Naive thymus-derived CD4-positive, alpha-beta T cell (primary cell): ENCODE data around the gene ISG15. TPM values are rescaled to one million over a fixed set of nuclear protein-coding genes. Genes with fewer than 3 reads are reported as not detected.
"Not testable (repeated sequence)": the region's sequence is repeated elsewhere in the genome, so short reads cannot be mapped to it uniquely, and the experiment has no call there.

Experiments
- ATAC-seq: fragments of 150-1000 bp; cut with Tn5 transposase; 2 replicates; pipeline ENCODE4 v1.10.0; 2021; ENCODE audit warnings: mild to moderate bottlenecking, moderate library complexity
- CTCF ChIA-PET: fragments of 350-600 bp; sonication (Branson Sonifier 250); formaldehyde crosslinking; loops from one replicate; lab custom pipeline; 2021; ENCODE audit warnings: antibody characterized with exemption; lab: Charles Lee
- POLR2A ChIA-PET: fragments of 350-600 bp; sonication (Branson Sonifier 250); formaldehyde crosslinking; loops from one replicate; lab custom pipeline; 2021; ENCODE audit warnings: antibody characterized with exemption, inconsistent platforms; lab: Charles Lee
- DNase-seq, 9 donors: peaks; one replicate each; pipeline versions ENCODE4 v3.0.0 to v3.0.0-alpha.2; 2020 to 2022; ENCODE audit warnings: mixed read lengths in 1 of 9
- H3K27ac ChIP-seq: one replicate; pipeline ENCODE4 v1.7.0; 2013; ENCODE audit warnings: mild to moderate bottlenecking, low read depth, low read length, moderate library complexity
- H3K27me3 ChIP-seq, 2 donors: one replicate each; pipeline ENCODE4 v1.7.0; 2013; ENCODE audit warnings: low read length in 2 of 2, mild to moderate bottlenecking in 2 of 2, moderate library complexity in 2 of 2; ENCODE audit not compliant: control insufficient read depth in 2 of 2, insufficient read depth in 2 of 2
- H3K36me3 ChIP-seq, 3 experiments: 1 replicate in 2 of 3; 2 replicates in 1 of 3; pipeline ENCODE4 v1.7.0; 2013; ENCODE audit warnings: low read length in 3 of 3, mild to moderate bottlenecking in 3 of 3, moderate library complexity in 1 of 3; ENCODE audit not compliant: insufficient read depth in 3 of 3, control insufficient read depth in 2 of 3
- H3K4me1 ChIP-seq, 2 donors: one replicate each; pipeline ENCODE4 v1.7.0; 2013; ENCODE audit warnings: low read length in 2 of 2, mild to moderate bottlenecking in 2 of 2, moderate library complexity in 1 of 2; ENCODE audit not compliant: control insufficient read depth in 2 of 2, insufficient read depth in 2 of 2
- H3K4me3 ChIP-seq: 2 replicates; pipeline ENCODE4 v1.7.0; 2013; ENCODE audit warnings: mild to moderate bottlenecking, low read length
- H3K9me3 ChIP-seq, 3 experiments: 1 replicate in 2 of 3; 2 replicates in 1 of 3; pipeline ENCODE4 v1.7.0; 2013; ENCODE audit warnings: low read length in 3 of 3; ENCODE audit not compliant: control insufficient read depth in 2 of 3
- H3K27ac Mint-ChIP-seq, 9 donors: one replicate each; pipeline ENCODE4 v1.8.0; 2020 to 2022; ENCODE audit warnings: mixed read lengths in 9 of 9, mild to moderate bottlenecking in 8 of 9, moderate library complexity in 5 of 9, inconsistent platforms in 2 of 9
- H3K27me3 Mint-ChIP-seq, 5 donors: one replicate each; pipeline ENCODE4 v1.8.0; 2021 to 2022; ENCODE audit warnings: mixed read lengths in 5 of 5, mild to moderate bottlenecking in 1 of 5
- H3K36me3 Mint-ChIP-seq, 5 donors: one replicate each; pipeline ENCODE4 v1.8.0; 2020 to 2022; ENCODE audit warnings: mixed read lengths in 5 of 5, mild to moderate bottlenecking in 3 of 5, inconsistent platforms in 1 of 5
- H3K4me1 Mint-ChIP-seq, 7 donors: one replicate each; pipeline ENCODE4 v1.8.0; 2020 to 2022; ENCODE audit warnings: mixed read lengths in 7 of 7, mild to moderate bottlenecking in 3 of 7, inconsistent platforms in 1 of 7
- H3K4me3 Mint-ChIP-seq, 10 donors: one replicate each; pipeline ENCODE4 v1.8.0; 2020 to 2022; ENCODE audit warnings: mild to moderate bottlenecking in 10 of 10, mixed read lengths in 10 of 10, moderate library complexity in 6 of 10, inconsistent platforms in 2 of 10
- H3K9me3 Mint-ChIP-seq, 11 donors: one replicate each; pipeline ENCODE4 v1.8.0; 2020 to 2022; ENCODE audit warnings: mixed read lengths in 11 of 11, mild to moderate bottlenecking in 4 of 11, inconsistent platforms in 1 of 11, moderate library complexity in 1 of 11
- intact Hi-C, 2 donors: fragments of 100-400 bp; cut with micrococcal nuclease; formaldehyde crosslinking; loops; one replicate each; pipeline ENCODE4 v1.15.1; 2023
- polyA plus RNA-seq, 2 donors: library from polyadenylated mRNA; unstranded; fragments of 300-500 nt; fragmentation: Illumina TruSeq; gene quantifications; one replicate each; pipeline ENCODE4 v1.2.3, GENCODE V29; 2021
- total RNA-seq, 6 experiments: library from RNA in 5 of 6; stranded (reverse) in 5 of 6; gene quantifications; 1 replicate in 5 of 6; 2 replicates in 1 of 6; pipeline ENCODE4 v1.2.3 and lab custom pipeline; 2021 to 2026

The ISG15 gene
- total and polyA plus RNA-seq, 7 experiments from 2014 or later: 17.4 to 227 (median 42.6) TPM

- H3K27ac ChIP-seq: no peak overlapping the region
- Mint-ChIP-seq H3K4me3 (no peak overlapping the region), H3K27me3 (peaks cover 7 to 30% (median 17%) of the 10 kb centered on the region in 5 donors), H3K36me3 (no peaks in the 10 kb centered on the region), H3K27ac (no peak overlapping the region), H3K4me1 (peaks cover 0 to 4% (median 0%) of the 10 kb centered on the region in 7 donors), H3K9me3 (peaks cover 0 to 3% (median 0%) of the 10 kb centered on the region in 11 donors)
- no peaks in the 10 kb centered on the region for H3K27me3 ChIP-seq
- ChIA-PET POLR2A (interaction anchor here (1.2 kb wide), 1 partner anchor 140 kb away, joined by 3 read pairs; no protein-coding TSS in a partner anchor), CTCF (interaction anchor here (0.8 to 4.7 kb wide), 5 partner anchors 9 to 82 kb away, joined by 3 to 38 read pairs (median 6); no protein-coding TSS in a partner anchor)
- no peaks in the 10 kb centered on the region for H3K9me3 ChIP-seq
- no peaks in the 10 kb centered on the region for H3K36me3 ChIP-seq
- ATAC-seq: no peak
- intact Hi-C loops: loop anchor here in 1 of 2 donors (5.0 kb wide), 1 partner anchor 309 kb away; no protein-coding TSS in a partner anchor
- H3K4me1 ChIP-seq: no peaks in the 10 kb centered on the region
- peak in 1 of 9 donors; percentile 4 for DNase-seq
- H3K4me3 ChIP-seq: no peak overlapping the region
Observed at GRCh38 chr1:982765-983436, 30.4 kb upstream of the ISG15 start.

GRCh38 chr1:983798-984475, 29.4 kb upstream of the ISG15 start:
- POLR2A ChIA-PET: no interaction called here

GRCh38 chr1:984476-984814, 28.9 kb upstream of the ISG15 start:
- H3K36me3 ChIP-seq: no peaks in the 10 kb centered on the region
- CTCF ChIA-PET: interaction anchor here (0.6 to 4.7 kb wide), 10 partner anchors 17 to 1039 kb away, joined by 3 to 38 read pairs (median 4); no protein-coding TSS in a partner anchor
- no peaks in the 10 kb centered on the region for H3K27me3 ChIP-seq
- H3K9me3 Mint-ChIP-seq: peaks cover 0 to 7% (median 0%) of the 10 kb centered on the region in 11 donors
- no peak for DNase-seq
- peaks cover 7 to 43% (median 30%) of the 10 kb centered on the region in 5 donors for H3K27me3 Mint-ChIP-seq
- POLR2A ChIA-PET: no interaction called here
- H3K36me3 Mint-ChIP-seq: no peaks in the 10 kb centered on the region
- no peaks in the 10 kb centered on the region for H3K9me3 ChIP-seq
- H3K4me1 ChIP-seq: no peaks in the 10 kb centered on the region
- H3K27ac ChIP-seq: no peak overlapping the region
- no peak overlapping the region for H3K4me3 Mint-ChIP-seq
- intact Hi-C loops: loop anchor here (1.0 to 5.0 kb wide), 5 partner anchors 17 to 308 kb away; no protein-coding TSS in a partner anchor
- peaks cover 0 to 2% (median 0%) of the 10 kb centered on the region in 7 donors for H3K4me1 Mint-ChIP-seq
- no peak for ATAC-seq
- no peak overlapping the region for H3K27ac Mint-ChIP-seq
- H3K4me3 ChIP-seq: no peak overlapping the region

More at GRCh38 chr1:983798-984475, 29.4 kb upstream of the ISG15 start:
- peaks cover 0 to 2% (median 0%) of the 10 kb centered on the region in 7 donors for H3K4me1 Mint-ChIP-seq
- peaks cover 7 to 38% (median 26%) of the 10 kb centered on the region in 5 donors for H3K27me3 Mint-ChIP-seq
- no peak overlapping the region for H3K4me3 Mint-ChIP-seq
- intact Hi-C loops: loop anchor here (1.0 to 5.0 kb wide), 5 partner anchors 17 to 309 kb away; no protein-coding TSS in a partner anchor
- Histone ChIP-seq H3K9me3 (no peaks in the 10 kb centered on the region), H3K27me3 (no peaks in the 10 kb centered on the region), H3K36me3 (no peaks in the 10 kb centered on the region), H3K4me1 (no peaks in the 10 kb centered on the region), H3K27ac (no peak overlapping the region), H3K4me3 (no peak overlapping the region)
- DNase-seq (peak in 7 of 9 donors; percentile 47 to 71 (median 62)), ATAC-seq (peak; percentile 85)
- H3K9me3 Mint-ChIP-seq: peaks cover 0 to 7% (median 0%) of the 10 kb centered on the region in 11 donors
- H3K27ac Mint-ChIP-seq: no peak overlapping the region
- CTCF ChIA-PET: interaction anchor here (0.6 to 4.7 kb wide), 9 partner anchors 18 to 308 kb away, joined by 3 to 38 read pairs (median 4); no protein-coding TSS in a partner anchor
- no peaks in the 10 kb centered on the region for H3K36me3 Mint-ChIP-seq

- peaks cover 8 to 48% (median 30%) of the 10 kb centered on the region in 5 donors for H3K27me3 Mint-ChIP-seq
- H3K4me3 Mint-ChIP-seq: no peak overlapping the region
- DNase-seq: no peak
- ATAC-seq: no peak
- Histone ChIP-seq H3K27ac (no peak overlapping the region), H3K4me3 (no peak overlapping the region), H3K36me3 (no peaks in the 10 kb centered on the region), H3K4me1 (no peaks in the 10 kb centered on the region), H3K9me3 (no peaks in the 10 kb centered on the region), H3K27me3 (no peaks in the 10 kb centered on the region)
- H3K36me3 Mint-ChIP-seq: no peaks in the 10 kb centered on the region
- H3K27ac Mint-ChIP-seq: no peak overlapping the region
- peaks cover 0 to 2% (median 0%) of the 10 kb centered on the region in 7 donors for H3K4me1 Mint-ChIP-seq
- peaks cover 0 to 9% (median 0%) of the 10 kb centered on the region in 11 donors for H3K9me3 Mint-ChIP-seq
- intact Hi-C loops: loop anchor here in 1 of 2 donors (2.0 kb wide), 1 partner anchor 308 kb away; no protein-coding TSS in a partner anchor
- POLR2A ChIA-PET: no interaction called here
- CTCF ChIA-PET: interaction anchor here (0.6 to 4.7 kb wide), 5 partner anchors 17 to 1038 kb away, joined by 3 to 38 read pairs (median 4); no protein-coding TSS in a partner anchor
Observed at GRCh38 chr1:985126-985525, 28.2 kb upstream of the ISG15 start.

GRCh38 chr1:988061-988460, 25.2 kb upstream of the ISG15 start:
- intact Hi-C loops, CTCF ChIA-PET, H3K36me3 Mint-ChIP-seq, ATAC-seq, H3K4me3 Mint-ChIP-seq, H3K4me1 Mint-ChIP-seq, H3K36me3 ChIP-seq, POLR2A ChIA-PET, H3K4me1 ChIP-seq, H3K4me3 ChIP-seq, DNase-seq, H3K27ac ChIP-seq, H3K27me3 ChIP-seq, H3K9me3 ChIP-seq: not testable (repeated sequence)
- Mint-ChIP-seq H3K27me3 (peaks cover 7 to 55% (median 34%) of the 10 kb centered on the region in 5 donors), H3K9me3 (peaks cover 0 to 13% (median 6%) of the 10 kb centered on the region in 11 donors), H3K27ac (peak overlapping the region in 1 of 9 donors; percentile 59)

- H3K9me3 Mint-ChIP-seq: peaks cover 0 to 13% (median 6%) of the 10 kb centered on the region in 11 donors
- intact Hi-C loops, CTCF ChIA-PET, H3K4me3 ChIP-seq, H3K9me3 ChIP-seq, DNase-seq, H3K4me1 ChIP-seq, H3K36me3 Mint-ChIP-seq, H3K27me3 ChIP-seq, H3K36me3 ChIP-seq, H3K4me3 Mint-ChIP-seq, H3K27ac Mint-ChIP-seq, H3K27ac ChIP-seq, ATAC-seq: not testable (repeated sequence)
- POLR2A ChIA-PET: interaction anchor here (0.6 kb wide), 1 partner anchor 54 kb away, joined by 3 read pairs; no protein-coding TSS in a partner anchor
- peaks cover 0 to 15% (median 9%) of the 10 kb centered on the region in 7 donors for H3K4me1 Mint-ChIP-seq
- peaks cover 6 to 59% (median 12%) of the 10 kb centered on the region in 5 donors for H3K27me3 Mint-ChIP-seq
Observed at GRCh38 chr1:991275-991674, 22.0 kb upstream of the ISG15 start.
